SK-N-SH (cell line): ENCODE measurements around the gene TRDMT1. TPM values are rescaled to one million over a fixed set of nuclear protein-coding genes. Genes with fewer than 3 reads are reported as not detected.
A peak's percentile ranks its signal among the peaks of the same experiment; 100 is the strongest.

Source experiments
- CTCF ChIA-PET: fragments of 300-600, 350-600 bp; formaldehyde crosslinking; extraction: SDS; loops from one replicate; lab custom pipeline; 2021; lab: Yijun Ruan, JAX
- POLR2A ChIA-PET: fragments of 350-600 bp; sonication (Branson Sonifier 250); formaldehyde crosslinking; extraction: SDS; loops from one replicate; lab custom pipeline; 2020; ENCODE audit warnings: antibody characterized with exemption, inconsistent platforms; lab: Yijun Ruan, JAX
- DNase-seq: peaks from one replicate; pipeline ENCODE4 v3.0.0; 2012
- H2AFZ ChIP-seq: fragments of 200-600 bp; sonication (generic); 2 replicates; pipeline ENCODE4 v1.8.1; 2016; ENCODE audit warnings: antibody characterized with exemption, mild to moderate bottlenecking, low read depth
- H3F3A ChIP-seq: fragments of 200-600 bp; sonication (generic); replicated peaks from 2 replicates; pipeline ENCODE3; 2016; ENCODE audit warnings: antibody characterized with exemption, mild to moderate bottlenecking; ENCODE audit not compliant: insufficient read depth
- H3K27ac ChIP-seq, 2 experiments: fragments of 200-500 bp in 1 of 2; fragments of 200-600 bp in 1 of 2; sonication (Bioruptor generic) in 1 of 2; sonication (generic), shearing (Covaris generic) in 1 of 2; 2 replicates each; pipeline versions ENCODE4 v1.5.1 to v1.6.1; 2014 to 2016; ENCODE audit warnings: low read depth in 2 of 2, inconsistent platforms in 1 of 2, low read length in 1 of 2, mild to moderate bottlenecking in 1 of 2, mixed read lengths in 1 of 2
- H3K27me3 ChIP-seq: fragments of 200-600 bp; sonication (generic), shearing (Covaris generic); 2 replicates; pipeline ENCODE4 v1.6.1; 2016; ENCODE audit warnings: mixed run types; ENCODE audit not compliant: insufficient read depth
- H3K36me3 ChIP-seq, 2 experiments: fragments of 200-500 bp in 1 of 2; fragments of 200-600 bp in 1 of 2; sonication (Bioruptor generic) in 1 of 2; sonication (generic) in 1 of 2; replicated peaks in 1 of 2; 2 replicates each; pipeline versions ENCODE3 to v1.5.1; 2014 to 2016; ENCODE audit warnings: low read length in 1 of 2, mild to moderate bottlenecking in 1 of 2; ENCODE audit not compliant: insufficient read depth in 2 of 2, control insufficient read depth in 1 of 2
- H3K4me1 ChIP-seq, 2 experiments: fragments of 200-500 bp in 1 of 2; fragments of 200-600 bp in 1 of 2; sonication (Bioruptor generic) in 1 of 2; sonication (generic), shearing (Covaris generic) in 1 of 2; 2 replicates each; pipeline versions ENCODE4 v1.5.1 to v1.6.1; 2014 to 2016; ENCODE audit warnings: low read depth in 1 of 2, low read length in 1 of 2, mixed run types in 1 of 2; ENCODE audit not compliant: insufficient read depth in 2 of 2, control insufficient read depth in 1 of 2
- H3K4me2 ChIP-seq: fragments of 200-600 bp; sonication (generic), shearing (Covaris generic); 2 replicates; pipeline ENCODE4 v1.6.1; 2017; ENCODE audit warnings: mixed run types
- H3K4me3 ChIP-seq, 2 experiments: fragments of 200-500 bp in 1 of 2; fragments of 200-600 bp in 1 of 2; sonication (Bioruptor generic) in 1 of 2; sonication (generic), shearing (Covaris generic) in 1 of 2; 2 replicates each; pipeline versions ENCODE4 v1.5.1 to v1.8.1; 2014 to 2016; ENCODE audit warnings: low read depth in 2 of 2, inconsistent platforms in 1 of 2, low read length in 1 of 2, mild to moderate bottlenecking in 1 of 2, mixed read lengths in 1 of 2, moderate library complexity in 1 of 2
- H3K79me2 ChIP-seq: fragments of 200-600 bp; sonication (generic); 2 replicates; pipeline ENCODE4 v1.8.1; 2017; ENCODE audit warnings: mild to moderate bottlenecking; ENCODE audit not compliant: insufficient read depth
- H3K9ac ChIP-seq: fragments of 200-600 bp; sonication (generic); 2 replicates; pipeline ENCODE4 v1.6.1; 2017; ENCODE audit warnings: mixed run types
- H3K9me2 ChIP-seq: fragments of 200-600 bp; sonication (generic); 2 replicates; pipeline ENCODE4 v1.6.1; 2017; ENCODE audit warnings: mixed run types
- H3K9me3 ChIP-seq: fragments of 200-600 bp; sonication (generic); 2 replicates; pipeline ENCODE4 v1.6.1; 2017; ENCODE audit warnings: mixed run types, mild to moderate bottlenecking, moderate library complexity
- H4K20me1 ChIP-seq: fragments of 200-600 bp; sonication (generic); 2 replicates; pipeline ENCODE4 v1.6.1; 2017; ENCODE audit warnings: mild to moderate bottlenecking, mixed run types; ENCODE audit not compliant: insufficient read depth
- CHD2 ChIP-seq: fragments of 150-350 bp; IDR thresholded peaks from 2 replicates; pipeline ENCODE4 v1.6.1; 2018; ENCODE audit warnings: low read length; ENCODE audit not compliant: partially characterized antibody
- FOSL2 ChIP-seq: IDR thresholded peaks from 2 replicates; pipeline ENCODE4 v1.4.0; 2012; ENCODE audit warnings: low read depth, mild to moderate bottlenecking, moderate library complexity, borderline replicate concordance
- FOXJ3 ChIP-seq: sonication (generic); formaldehyde crosslinking; IDR thresholded peaks from 2 replicates; pipeline ENCODE4 v1.5.1; 2020; ENCODE audit warnings: mild to moderate bottlenecking, missing genetic modification reagents
- GABPA ChIP-seq: IDR thresholded peaks from 2 replicates; pipeline ENCODE4 v1.4.0; 2012; ENCODE audit warnings: low read depth, mild to moderate bottlenecking
- JUND ChIP-seq: IDR thresholded peaks from 2 replicates; pipeline ENCODE4 v1.4.0; 2012
- MXI1 ChIP-seq: IDR thresholded peaks from 2 replicates; pipeline ENCODE4 v1.6.1; 2012; ENCODE audit warnings: mild to moderate bottlenecking, low read depth, low read length, improper control_type of control experiment
- NFIC ChIP-seq: IDR thresholded peaks from 2 replicates; pipeline ENCODE4 v1.4.0; 2012; ENCODE audit warnings: borderline replicate concordance
- NRF1 ChIP-seq: IDR thresholded peaks from 2 replicates; pipeline ENCODE4 v1.6.1; 2012; ENCODE audit warnings: low read depth, mild to moderate bottlenecking, low read length
- SIN3A ChIP-seq: IDR thresholded peaks from 2 replicates; pipeline ENCODE4 v1.6.1; 2012; ENCODE audit warnings: low read depth, mild to moderate bottlenecking, low read length, moderate library complexity, borderline replicate concordance
- TCF12 ChIP-seq: IDR thresholded peaks from 2 replicates; pipeline ENCODE4 v1.4.0; 2012
- TEAD4 ChIP-seq: IDR thresholded peaks from 2 replicates; pipeline ENCODE4 v1.4.0; 2012; ENCODE audit warnings: mild to moderate bottlenecking, borderline replicate concordance; ENCODE audit not compliant: insufficient read depth
- WGBS: methylation state at CpG from one replicate; pipeline ENCODE4 v1.1.6; 2017; ENCODE audit warnings: low lambda C conversion rate; 5-methylcytosine and 5-hydroxymethylcytosine counted together
- polyA plus RNA-seq, 3 experiments: library from polyadenylated mRNA; depleted of rRNA; stranded (reverse); fragments of >200 nt; gene quantifications; 2 replicates each; pipeline ENCODE4 v1.2.3, GENCODE V29; 2012
- TF ChIP-seq, protein P1 (sequence below): IDR thresholded peaks from 2 replicates; pipeline ENCODE4 v1.4.0; 2012; ENCODE audit warnings: low read depth, borderline replicate concordance
- TF ChIP-seq, protein P2 (sequence below): IDR thresholded peaks from 2 replicates; pipeline ENCODE4 v1.4.0; 2012; ENCODE audit warnings: low read depth
- TF ChIP-seq, protein P3 (sequence below): fragments of 200-600 bp; sonication (generic); IDR thresholded peaks from 2 replicates; pipeline ENCODE4 v1.6.1; 2017; ENCODE audit warnings: antibody characterized with exemption, mild to moderate bottlenecking, moderate library complexity

Gene TRDMT1
- polyA plus RNA-seq, 1 of the 3 experiments (the other 2 are of a cell fraction): 3.1 TPM

DNA sequence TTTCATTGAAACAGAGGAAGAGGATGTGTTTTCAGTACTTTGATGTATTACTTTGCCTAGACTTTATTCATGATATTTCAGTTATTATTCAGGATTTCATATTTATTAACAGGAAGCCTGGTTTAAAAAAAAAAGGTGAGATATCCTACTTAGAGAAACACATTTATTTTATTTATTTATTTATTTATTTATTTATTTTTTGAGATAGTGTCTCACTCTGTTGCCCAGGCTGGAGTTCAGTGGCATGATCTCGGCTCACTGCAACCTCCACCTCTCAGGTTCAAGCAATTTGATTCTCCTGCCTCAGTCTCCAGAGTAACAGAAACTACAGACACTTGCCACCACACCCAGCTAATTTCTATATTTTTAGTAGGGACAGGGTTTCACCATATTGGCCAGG lies 24.5 kb downstream of the TRDMT1 start (continued):
- TF ChIP-seq, protein P1, sequence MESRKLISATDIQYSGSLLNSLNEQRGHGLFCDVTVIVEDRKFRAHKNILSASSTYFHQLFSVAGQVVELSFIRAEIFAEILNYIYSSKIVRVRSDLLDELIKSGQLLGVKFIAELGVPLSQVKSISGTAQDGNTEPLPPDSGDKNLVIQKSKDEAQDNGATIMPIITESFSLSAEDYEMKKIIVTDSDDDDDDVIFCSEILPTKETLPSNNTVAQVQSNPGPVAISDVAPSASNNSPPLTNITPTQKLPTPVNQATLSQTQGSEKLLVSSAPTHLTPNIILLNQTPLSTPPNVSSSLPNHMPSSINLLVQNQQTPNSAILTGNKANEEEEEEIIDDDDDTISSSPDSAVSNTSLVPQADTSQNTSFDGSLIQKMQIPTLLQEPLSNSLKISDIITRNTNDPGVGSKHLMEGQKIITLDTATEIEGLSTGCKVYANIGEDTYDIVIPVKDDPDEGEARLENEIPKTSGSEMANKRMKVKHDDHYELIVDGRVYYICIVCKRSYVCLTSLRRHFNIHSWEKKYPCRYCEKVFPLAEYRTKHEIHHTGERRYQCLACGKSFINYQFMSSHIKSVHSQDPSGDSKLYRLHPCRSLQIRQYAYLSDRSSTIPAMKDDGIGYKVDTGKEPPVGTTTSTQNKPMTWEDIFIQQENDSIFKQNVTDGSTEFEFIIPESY: no peak
- no peak for TF ChIP-seq JUND
- TF ChIP-seq NRF1: no peak
- TF ChIP-seq FOXJ3 (CRISPR knock-in tag): no peak
- no peak for TF ChIP-seq FOSL2
- no peak for TF ChIP-seq TCF12
- no peak for TF ChIP-seq NFIC
- TF ChIP-seq MXI1: no peak

DNA sequence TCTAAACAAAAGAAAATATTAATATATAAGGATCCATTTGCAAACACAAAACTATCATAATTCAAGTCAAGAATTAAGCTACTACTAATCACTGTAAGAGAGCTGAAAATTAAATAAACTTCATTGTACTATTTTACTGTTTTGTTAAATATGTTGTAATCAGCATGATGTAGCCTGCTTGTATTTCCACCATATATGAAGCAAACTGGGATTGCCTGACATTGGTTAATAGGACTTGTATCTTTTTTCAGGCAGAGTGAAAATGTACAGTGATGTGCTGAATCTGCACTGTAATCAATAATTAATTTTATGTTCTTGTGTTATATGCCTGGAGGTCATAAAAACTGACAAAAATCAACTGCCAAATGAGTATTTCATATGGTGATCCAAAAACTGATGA lies 25.4 kb downstream of the TRDMT1 start:
- TF ChIP-seq, protein P1: no peak
- TF ChIP-seq, protein P2, sequence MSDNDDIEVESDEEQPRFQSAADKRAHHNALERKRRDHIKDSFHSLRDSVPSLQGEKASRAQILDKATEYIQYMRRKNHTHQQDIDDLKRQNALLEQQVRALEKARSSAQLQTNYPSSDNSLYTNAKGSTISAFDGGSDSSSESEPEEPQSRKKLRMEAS: no peak
- TF ChIP-seq, all 33 proteins: peak for 0
- H3K9me2 ChIP-seq: 0 out of 2 replicates have a peak, but pooled peaks cover 3% of the 10 kb centered on the region
- H3K27ac ChIP-seq: no peak overlapping the region
- H3K36me3 ChIP-seq: no peaks in the 10 kb centered on the region
- peaks cover 9% of the 10 kb centered on the region for H3F3A ChIP-seq
- DNase-seq: no peak
- H3K4me1 ChIP-seq: peaks cover 3 to 22% of the 10 kb centered on the region in 2 experiments; a peak in 3 of 4 replicates
- H3K4me3 ChIP-seq: no peak overlapping the region
- POLR2A ChIA-PET: no interaction called here
- H3K9me3 ChIP-seq: no peaks in the 10 kb centered on the region
- H3K4me2 ChIP-seq: no peak overlapping the region
- no peaks in the 10 kb centered on the region for H3K79me2 ChIP-seq
- no peak overlapping the region for H3K9ac ChIP-seq
- CTCF ChIA-PET: interaction anchor here (0.6 to 1.0 kb wide), 3 partner anchors 9 to 85 kb away, joined by 3 read pairs; no protein-coding TSS in a partner anchor
- no peak overlapping the region for H2AFZ ChIP-seq
- no peaks in the 10 kb centered on the region for H4K20me1 ChIP-seq
- no peaks in the 10 kb centered on the region for H3K27me3 ChIP-seq

DNA sequence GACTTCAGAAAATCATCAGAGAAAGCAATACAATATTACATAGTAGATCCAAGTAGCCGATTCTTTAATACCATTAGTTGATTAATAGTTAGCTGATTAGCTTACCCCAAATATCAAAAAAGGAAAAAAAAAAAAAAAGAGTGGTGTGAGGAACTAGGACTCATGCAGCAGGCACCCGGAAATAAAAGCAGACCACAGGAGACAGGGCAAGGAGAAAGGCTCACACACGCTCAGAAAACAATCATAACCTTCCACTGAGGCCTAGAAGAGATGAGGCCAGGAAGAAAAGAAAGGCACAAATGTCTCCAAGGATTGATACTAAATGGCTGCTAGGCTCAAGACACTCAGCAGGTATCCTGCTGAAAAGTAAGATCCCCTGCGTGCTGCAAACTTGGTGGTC lies 25.9 kb downstream of the TRDMT1 start:
- ChIA-PET CTCF (interaction anchor here (0.6 kb wide), 1 partner anchor 8 kb away, joined by 3 read pairs; no protein-coding TSS in a partner anchor), POLR2A (no interaction called here)
- H3K9me3 ChIP-seq: no peaks in the 10 kb centered on the region
- H3K4me1 ChIP-seq: peaks cover 3 to 22% of the 10 kb centered on the region in 2 experiments; a peak in 3 of 4 replicates
- H3K4me2 ChIP-seq: peak overlapping the region; percentile 29; the same call in 1 of the 2 replicates
- H3F3A ChIP-seq: peaks cover 9% of the 10 kb centered on the region
- 0 out of 2 replicates have a peak, but pooled peaks cover 3% of the 10 kb centered on the region for H3K9me2 ChIP-seq
- no peak overlapping the region for H3K9ac ChIP-seq
- no peaks in the 10 kb centered on the region for H3K27me3 ChIP-seq
- TF ChIP-seq TCF12 (no peak), GABPA (no peak), MXI1 (no peak), SIN3A (no peak), TEAD4 (no peak), CHD2 (no peak)
- TF ChIP-seq, protein P3, sequence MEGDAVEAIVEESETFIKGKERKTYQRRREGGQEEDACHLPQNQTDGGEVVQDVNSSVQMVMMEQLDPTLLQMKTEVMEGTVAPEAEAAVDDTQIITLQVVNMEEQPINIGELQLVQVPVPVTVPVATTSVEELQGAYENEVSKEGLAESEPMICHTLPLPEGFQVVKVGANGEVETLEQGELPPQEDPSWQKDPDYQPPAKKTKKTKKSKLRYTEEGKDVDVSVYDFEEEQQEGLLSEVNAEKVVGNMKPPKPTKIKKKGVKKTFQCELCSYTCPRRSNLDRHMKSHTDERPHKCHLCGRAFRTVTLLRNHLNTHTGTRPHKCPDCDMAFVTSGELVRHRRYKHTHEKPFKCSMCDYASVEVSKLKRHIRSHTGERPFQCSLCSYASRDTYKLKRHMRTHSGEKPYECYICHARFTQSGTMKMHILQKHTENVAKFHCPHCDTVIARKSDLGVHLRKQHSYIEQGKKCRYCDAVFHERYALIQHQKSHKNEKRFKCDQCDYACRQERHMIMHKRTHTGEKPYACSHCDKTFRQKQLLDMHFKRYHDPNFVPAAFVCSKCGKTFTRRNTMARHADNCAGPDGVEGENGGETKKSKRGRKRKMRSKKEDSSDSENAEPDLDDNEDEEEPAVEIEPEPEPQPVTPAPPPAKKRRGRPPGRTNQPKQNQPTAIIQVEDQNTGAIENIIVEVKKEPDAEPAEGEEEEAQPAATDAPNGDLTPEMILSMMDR: no peak
- 93% methylated on average over 4 of the region's 4 CpGs for WGBS
- no peak for DNase-seq
- H2AFZ ChIP-seq: peak overlapping the region; percentile 75; the same call in 1 of the 2 replicates
- peak overlapping the region in 1 of 2 experiments; percentile 1; a peak in 1 of 4 replicates for H3K4me3 ChIP-seq
- no peaks in the 10 kb centered on the region for H4K20me1 ChIP-seq
- no peaks in the 10 kb centered on the region for H3K79me2 ChIP-seq
- no peaks in the 10 kb centered on the region for H3K36me3 ChIP-seq
- H3K27ac ChIP-seq: peak overlapping the region in 1 of 2 experiments; percentile 15; a peak in 1 of 4 replicates
